GM10847 (cell line): ENCODE data around the gene FERMT2.

Experiments
- POLR2A ChIP-seq: IDR thresholded peaks from 2 replicates; pipeline ENCODE4 v1.6.1; 2011; ENCODE audit not compliant: insufficient read length; ENCODE audit errors: extremely low read depth

Gene FERMT2

GRCh38 chr14:52860209-52860608, 90.6 kb downstream of the FERMT2 start:
- TF ChIP-seq POLR2A: no peak

DNA sequence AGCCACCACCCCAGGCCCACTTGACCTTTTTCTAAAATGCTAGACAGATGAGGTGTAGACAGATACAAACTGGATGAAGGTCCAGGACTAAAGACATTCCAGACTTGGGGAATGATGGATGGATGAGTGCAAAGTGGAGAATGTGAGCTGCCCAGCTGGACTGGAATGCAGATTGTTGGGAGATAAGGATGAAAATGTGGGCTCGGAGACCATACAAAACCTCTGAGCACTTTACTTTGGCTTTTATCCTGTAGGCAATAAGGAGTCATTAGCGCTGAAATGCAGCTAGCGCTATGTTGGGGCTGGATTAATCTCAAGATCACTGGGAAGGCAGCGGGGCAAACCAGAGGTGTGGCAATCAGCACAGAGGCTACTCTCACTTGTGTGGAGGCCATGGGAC, 94.7 kb downstream of the FERMT2 start:
- no peak for TF ChIP-seq POLR2A

DNA sequence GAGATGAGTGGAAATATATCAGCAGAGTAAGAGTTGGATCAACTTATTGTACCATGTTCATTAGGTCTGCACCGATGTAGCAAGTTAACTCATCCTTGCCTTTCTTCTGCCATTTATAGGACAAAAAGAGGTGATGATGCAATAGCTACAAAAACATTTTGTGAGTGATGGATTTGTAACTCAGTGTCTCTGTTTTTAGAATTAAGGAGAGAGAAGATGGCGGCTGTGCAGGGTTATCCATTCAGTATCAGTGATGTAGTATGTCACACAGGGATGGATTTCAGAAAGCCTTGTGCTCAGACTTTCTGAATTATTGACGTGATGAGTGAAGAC, 97.4 kb downstream of the FERMT2 start:
- no peak for TF ChIP-seq POLR2A

- no peak for TF ChIP-seq POLR2A
Measured at GRCh38 chr14:52852810-52853521, 97.9 kb downstream of the FERMT2 start.

GRCh38 chr14:52850451-52850909, 100.4 kb downstream of the FERMT2 start:
- no peak for TF ChIP-seq POLR2A

DNA sequence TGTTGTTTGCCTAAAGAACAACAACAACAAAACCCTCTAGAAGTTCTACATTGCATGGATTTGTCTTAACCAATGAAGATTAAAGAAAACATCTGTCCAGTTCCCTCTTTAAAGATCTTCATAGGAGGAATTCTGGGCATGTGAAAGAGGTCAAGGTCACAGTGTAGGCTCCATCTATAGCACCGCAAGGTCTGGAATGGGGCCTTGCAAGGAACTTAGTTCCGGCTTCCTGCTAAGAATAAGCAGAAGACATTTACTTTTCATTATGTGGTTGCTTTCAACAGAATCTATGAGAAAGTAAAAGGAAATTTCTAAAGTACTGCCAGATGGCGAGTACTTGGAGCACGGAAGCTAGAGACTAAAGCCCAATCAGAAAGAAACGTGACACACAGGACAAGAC, 102.2 kb downstream of the FERMT2 start:
- no peak for TF ChIP-seq POLR2A

- TF ChIP-seq POLR2A: no peak
Measured at GRCh38 chr14:52846591-52846990, 104.3 kb downstream of the FERMT2 start.

DNA sequence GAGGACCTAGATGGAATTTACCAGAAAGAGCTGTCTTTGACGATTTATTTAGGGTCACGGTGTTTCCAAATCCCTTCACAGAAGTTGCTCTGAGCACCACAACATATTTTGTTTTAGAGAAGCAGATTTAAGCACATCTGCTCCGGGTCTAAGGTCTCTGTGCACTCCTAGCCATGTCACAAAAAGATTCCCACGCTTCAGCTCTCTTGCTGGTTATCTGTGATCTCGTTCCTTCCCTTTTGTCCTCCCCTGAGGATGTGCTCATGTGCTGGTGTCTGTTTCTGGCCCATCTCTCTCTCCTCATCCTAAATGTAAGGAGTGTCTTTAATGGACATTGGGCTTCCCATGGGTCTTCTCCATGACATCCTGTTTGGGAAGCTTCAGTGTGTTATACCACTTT, 105.8 kb downstream of the FERMT2 start:
- no peak for TF ChIP-seq POLR2A

GRCh38 chr14:52844262-52845060, 106.4 kb downstream of the FERMT2 start:
- TF ChIP-seq POLR2A: no peak

- TF ChIP-seq POLR2A: no peak
Measured at GRCh38 chr14:52840877-52841276, 110.0 kb downstream of the FERMT2 start.

DNA sequence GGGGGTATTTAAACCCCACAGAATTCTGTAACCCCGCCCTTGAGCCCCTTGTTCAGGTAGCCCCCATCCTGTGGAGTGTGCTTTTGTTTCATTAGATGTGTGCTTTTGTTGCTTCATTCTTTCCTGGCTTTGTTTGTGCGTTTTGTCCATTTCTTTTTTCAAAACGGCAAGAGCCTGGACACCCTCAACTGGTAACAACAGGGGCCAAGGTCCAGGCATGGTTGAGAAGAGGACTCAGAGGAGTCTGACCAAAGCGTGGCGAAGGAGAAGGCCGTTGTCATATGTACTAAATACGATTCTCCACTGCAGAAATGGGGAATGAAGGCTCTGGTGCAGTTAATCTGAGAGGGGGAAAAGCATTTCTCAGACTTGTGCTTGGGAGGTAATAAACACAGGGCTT, 113.4 kb downstream of the FERMT2 start:
- TF ChIP-seq POLR2A: no peak

DNA sequence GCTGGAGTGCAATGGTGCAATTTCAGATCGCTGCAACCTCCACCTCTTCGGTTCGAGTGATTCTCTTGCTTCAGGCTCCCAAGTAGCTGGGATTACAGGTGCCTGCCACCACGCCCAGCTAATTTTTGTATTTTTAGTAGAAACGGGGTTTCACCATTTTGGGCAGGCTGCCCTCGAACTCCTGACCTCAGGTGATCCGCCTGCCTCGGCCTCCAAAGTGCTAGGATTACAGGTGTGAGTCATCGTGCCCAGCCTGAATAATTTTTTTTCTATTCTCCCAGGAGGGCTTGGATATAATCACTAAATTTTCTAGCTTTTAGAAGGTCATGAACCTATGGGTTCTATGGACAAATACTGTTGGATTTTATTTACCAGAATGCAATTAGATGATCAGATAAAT, 114.8 kb downstream of the FERMT2 start:
- no peak for TF ChIP-seq POLR2A

DNA sequence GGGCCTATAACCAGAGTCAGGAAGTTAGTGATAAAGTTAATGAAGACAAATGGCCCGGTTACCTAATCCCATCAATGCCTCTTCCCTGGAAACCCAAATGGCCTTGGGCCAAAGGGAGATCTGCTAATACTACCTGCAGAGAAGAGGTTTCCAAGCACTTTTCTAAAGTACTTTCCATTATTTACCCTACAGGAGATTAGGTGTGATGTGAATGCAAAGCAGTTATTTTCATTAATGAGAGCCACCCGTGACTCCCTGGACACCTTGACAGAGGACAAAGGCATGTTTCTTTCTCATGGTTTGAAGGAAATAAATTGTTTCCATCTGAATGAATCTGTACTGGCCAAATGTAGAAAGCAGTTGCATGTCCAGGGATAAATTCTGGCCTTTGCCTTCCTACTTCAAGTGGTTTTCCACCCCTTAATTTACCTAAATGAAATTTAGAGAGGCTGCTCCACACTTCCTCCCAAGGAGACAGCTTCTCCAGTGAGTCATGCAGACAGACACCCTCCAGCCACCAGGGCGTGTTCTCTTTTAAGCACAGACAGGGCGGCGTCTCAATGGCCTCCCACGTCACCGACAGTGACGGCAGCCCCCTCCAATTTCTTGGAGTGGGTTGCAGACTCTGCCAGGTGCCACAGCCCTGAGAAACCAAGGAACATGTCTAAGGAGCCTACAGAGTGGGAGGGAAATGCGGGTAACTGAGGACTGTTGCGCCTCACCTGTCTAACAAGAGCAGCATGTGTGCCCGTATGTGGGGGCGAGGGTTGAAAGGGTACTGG, 115.5 kb downstream of the FERMT2 start:
- TF ChIP-seq POLR2A: no peak

DNA sequence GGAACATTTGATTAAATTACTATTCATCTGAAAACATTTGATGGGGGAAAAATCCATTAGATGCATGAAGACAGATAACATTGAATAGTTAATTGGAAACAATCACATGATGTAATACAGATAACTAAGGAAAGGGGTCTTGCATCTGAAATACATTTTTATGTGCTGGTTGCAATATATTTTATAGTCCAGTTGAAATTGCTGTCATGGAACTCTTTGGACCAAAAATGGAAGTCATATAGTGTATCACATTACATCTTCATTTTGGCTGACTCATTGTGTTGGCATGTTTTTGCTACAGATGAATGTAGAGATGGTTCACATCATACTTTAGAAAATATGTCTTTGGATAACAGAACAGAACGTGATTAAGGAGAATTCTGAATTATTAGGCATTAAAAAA, 116.4 kb downstream of the FERMT2 start:
- no peak for TF ChIP-seq POLR2A

- no peak for TF ChIP-seq POLR2A
Measured at GRCh38 chr14:52833891-52834290, 117.0 kb downstream of the FERMT2 start.
